ENCODE results near the gene RBM14. TPM values are rescaled to one million over a fixed set of nuclear protein-coding genes. Genes with fewer than 3 reads are reported as not detected.

The RBM14 gene
- total RNA-seq (2014; rRNA removed; shearing (Covaris generic)) (23.5 and 28.4 TPM in 2 replicates), polyA plus RNA-seq (2016; fragmentation: Nextera tagmentation; extraction: Ambion mirVana) (40.6 and 42.6 TPM in 2 replicates)

- Histone ChIP-seq H3K36me3 (ENCODE audit: low read depth) (no peaks in the 10 kb centered on the region), H3K9me3 (ENCODE audit: low read depth) (no peaks in the 10 kb centered on the region), H3K9me2 (ENCODE audit: insufficient read depth) (no peaks in the 10 kb centered on the region), H3K27ac (peak within 1 kb of the TSS; percentile 97), H3K4me1 (ENCODE audit: insufficient read depth) (peaks cover 30% of the 10 kb centered on the region), H3K27me3 (replicated peaks; ENCODE audit: insufficient read depth) (no peaks in the 10 kb centered on the region), H3K4me2 (ENCODE audit: unreplicated experiment) (peak within 1 kb of the TSS; percentile 99), H3K4me3 (peak within 1 kb of the TSS; percentile 89), H3K9ac (peak within 1 kb of the TSS; percentile 96), H4K20me1 (ENCODE audit: insufficient read depth) (peaks cover 15% of the 10 kb centered on the region), H3F3A (ENCODE audit: insufficient read depth) (peaks cover 29% of the 10 kb centered on the region), H3K79me2 (ENCODE audit: insufficient read depth) (peaks cover 60% of the 10 kb centered on the region), H2AFZ (peak within 1 kb of the TSS; percentile 86)
- in situ Hi-C loops (cut with MboI) = no loop called here
- 0 to 2% methylated on average over 72 to 90 of the region's 90 CpGs for WGBS, 2 experiments (ENCODE audit: low coverage in 1 of 2, low lambda C conversion rate in 2 of 2, missing lambda C conversion rate in 2 of 2)
- DNase-seq = peak; percentile 100
- TF ChIP-seq EZH2 (IDR thresholded peaks at IDR 0.05; ENCODE audit: insufficient read depth, poor library complexity, severe bottlenecking) (no peak), EZH2phosphoT487 (IDR thresholded peaks at IDR 0.05; ENCODE audit: insufficient read depth, low read depth) (no peak)
Measured at GRCh38 chr11:66616379-66617154, at the start of gene RBM14. Gene RBM14, plus strand, starts transcription at chr11:66616630. Its CDS starts 91 bp downstream, at chr11:66616721.

GRCh38 chr11:66567787-66568123 is 48.7 kb upstream of the RBM14 start:
- H3K9ac ChIP-seq = peak overlapping the region; percentile 68
- no peak for TF ChIP-seq EZH2 (IDR thresholded peaks at IDR 0.05; ENCODE audit: insufficient read depth, poor library complexity, severe bottlenecking)
- TF ChIP-seq EZH2phosphoT487 (IDR thresholded peaks at IDR 0.05; ENCODE audit: insufficient read depth, low read depth) = no peak
- H3K4me2 ChIP-seq (ENCODE audit: unreplicated experiment) = peak overlapping the region; percentile 78
- peak overlapping the region; percentile 79 for H2AFZ ChIP-seq
- 29 to 35% methylated on average over 15 of the region's 15 CpGs for WGBS, 2 experiments (ENCODE audit: low coverage in 1 of 2, low lambda C conversion rate in 2 of 2, missing lambda C conversion rate in 2 of 2)
- H3K79me2 ChIP-seq (ENCODE audit: insufficient read depth) = no peaks in the 10 kb centered on the region
- H3K27ac ChIP-seq = no peak overlapping the region
- in situ Hi-C loops (cut with MboI) = no loop called here
- no peaks in the 10 kb centered on the region for H3F3A ChIP-seq (ENCODE audit: insufficient read depth)
- H3K9me2 ChIP-seq (ENCODE audit: insufficient read depth) = no peaks in the 10 kb centered on the region
- DNase-seq = no peak
- no peaks in the 10 kb centered on the region for H4K20me1 ChIP-seq (ENCODE audit: insufficient read depth)
- H3K4me1 ChIP-seq (ENCODE audit: insufficient read depth) = no peaks in the 10 kb centered on the region
- H3K9me3 ChIP-seq (ENCODE audit: low read depth) = no peaks in the 10 kb centered on the region
- H3K4me3 ChIP-seq = peak overlapping the region; percentile 63
- H3K27me3 ChIP-seq (replicated peaks; ENCODE audit: insufficient read depth) = no peaks in the 10 kb centered on the region
- no peaks in the 10 kb centered on the region for H3K36me3 ChIP-seq (ENCODE audit: low read depth)

DNA sequence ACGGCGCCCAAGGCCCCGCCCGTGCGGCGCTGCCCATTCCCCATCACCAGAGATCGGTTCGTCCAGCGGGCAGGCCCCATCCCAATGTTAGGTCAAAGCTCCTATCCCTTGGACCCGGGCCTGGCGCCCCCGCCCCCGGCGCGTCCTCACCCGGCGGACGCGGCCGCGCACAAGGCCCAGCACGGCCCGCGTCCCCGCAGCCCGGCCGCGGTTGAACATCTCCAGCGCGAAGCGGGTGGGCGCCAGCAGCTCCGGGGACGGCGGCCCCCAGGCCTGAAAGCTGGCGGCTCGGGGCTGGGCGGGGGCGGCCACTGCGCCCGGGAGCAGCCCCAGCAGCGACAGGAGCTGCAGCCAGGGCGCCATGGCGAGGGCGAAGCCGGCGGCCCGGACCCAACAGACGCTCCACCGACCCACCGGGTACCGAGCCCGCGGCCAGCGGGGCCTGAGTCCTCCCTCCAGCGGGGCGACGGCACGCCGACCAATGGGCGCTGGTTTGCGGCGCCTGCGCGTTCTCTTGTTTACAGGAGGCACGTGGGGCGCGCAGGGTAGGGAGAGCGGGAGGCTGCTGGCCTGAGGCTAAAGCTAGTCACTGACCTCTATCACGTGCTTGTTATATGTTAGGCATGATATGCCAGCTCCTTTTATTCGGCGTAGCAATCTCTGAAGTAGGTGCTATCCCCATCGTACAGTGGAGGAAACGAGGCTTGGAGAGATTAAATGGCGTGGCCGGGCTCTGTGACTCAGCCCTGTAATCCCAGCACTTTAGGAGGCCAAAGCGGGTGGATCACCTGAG is 48.1 kb upstream of the RBM14 start, which contains the start of gene CTSF:
CTSF (minus strand) TSS at position 483 of the 793 bp plus-strand sequence; CDS start at position 363, 120 bp downstream.
- Histone ChIP-seq H3K36me3 (ENCODE audit: low read depth) (no peaks in the 10 kb centered on the region), H3K9me2 (ENCODE audit: insufficient read depth) (no peaks in the 10 kb centered on the region), H3K4me1 (ENCODE audit: insufficient read depth) (no peaks in the 10 kb centered on the region), H3K4me2 (ENCODE audit: unreplicated experiment) (peak within 1 kb of the TSS; percentile 78), H3K27me3 (replicated peaks; ENCODE audit: insufficient read depth) (no peaks in the 10 kb centered on the region), H3K9me3 (ENCODE audit: low read depth) (no peaks in the 10 kb centered on the region), H3K4me3 (peak within 1 kb of the TSS; percentile 63), H3F3A (ENCODE audit: insufficient read depth) (no peaks in the 10 kb centered on the region), H2AFZ (peak within 1 kb of the TSS; percentile 79), H3K27ac (no peak within 1 kb of the TSS), H4K20me1 (ENCODE audit: insufficient read depth) (no peaks in the 10 kb centered on the region), H3K9ac (peak within 1 kb of the TSS; percentile 68), H3K79me2 (ENCODE audit: insufficient read depth) (no peaks in the 10 kb centered on the region)
- in situ Hi-C loops (cut with MboI) = no loop called here
- WGBS, 2 experiments (ENCODE audit: low coverage in 1 of 2, low lambda C conversion rate in 2 of 2, missing lambda C conversion rate in 2 of 2) = 4 to 5% methylated on average over 44 to 53 of the region's 77 CpGs
- peak; percentile 89 for DNase-seq
- no peak for TF ChIP-seq EZH2 (IDR thresholded peaks at IDR 0.05; ENCODE audit: insufficient read depth, poor library complexity, severe bottlenecking)
- TF ChIP-seq EZH2phosphoT487 (IDR thresholded peaks at IDR 0.05; ENCODE audit: insufficient read depth, low read depth) = no peak

GRCh38 chr11:66569076-66569475 is 47.4 kb upstream of the RBM14 start:
- Histone ChIP-seq H3K36me3 (ENCODE audit: low read depth) (no peaks in the 10 kb centered on the region), H3K4me3 (no peak overlapping the region; the same call in 1 of the 2 replicates), H3K4me2 (ENCODE audit: unreplicated experiment) (no peak overlapping the region), H3K79me2 (ENCODE audit: insufficient read depth) (no peaks in the 10 kb centered on the region), H4K20me1 (ENCODE audit: insufficient read depth) (no peaks in the 10 kb centered on the region), H3K9me3 (ENCODE audit: low read depth) (no peaks in the 10 kb centered on the region), H3K4me1 (ENCODE audit: insufficient read depth) (peaks cover 2% of the 10 kb centered on the region; the same call in 1 of the 2 replicates), H3F3A (ENCODE audit: insufficient read depth) (no peaks in the 10 kb centered on the region), H3K27me3 (replicated peaks; ENCODE audit: insufficient read depth) (0 out of 2 replicates have a peak, but pooled peaks cover under 1% of the 10 kb centered on the region), H3K9ac (no peak overlapping the region), H3K9me2 (ENCODE audit: insufficient read depth) (no peaks in the 10 kb centered on the region), H2AFZ (peak overlapping the region; percentile 79), H3K27ac (no peak overlapping the region)
- WGBS, 2 experiments (ENCODE audit: low coverage in 1 of 2, low lambda C conversion rate in 2 of 2, missing lambda C conversion rate in 2 of 2) = 68 to 71% methylated on average over 7 of the region's 7 CpGs
- in situ Hi-C loops (cut with MboI) = no loop called here
- DNase-seq = no peak
- TF ChIP-seq EZH2phosphoT487 (IDR thresholded peaks at IDR 0.05; ENCODE audit: insufficient read depth, low read depth) = no peak
- no peak for TF ChIP-seq EZH2 (IDR thresholded peaks at IDR 0.05; ENCODE audit: insufficient read depth, poor library complexity, severe bottlenecking)
